GM23338 (cell line): ENCODE measurements around the gene CYSLTR1. TPM values are rescaled to one million over a fixed set of nuclear protein-coding genes. Genes with fewer than 3 reads are reported as not detected.
A peak's percentile ranks its signal among the peaks of the same experiment; 100 is the strongest.

Source experiments
- ATAC-seq: fragments of 200-7000 bp; cut with Tn5 transposase; 3 replicates; pipeline ENCODE4 v1.9.1; 2020
- DNase-seq: peaks from one replicate; pipeline ENCODE4 v3.0.0-alpha.2; 2015; ENCODE audit warnings: low spot score
- H2AFZ ChIP-seq: fragments of 200-600 bp; sonication (generic); 2 replicates; pipeline ENCODE4 v1.8.0; 2016; ENCODE audit warnings: antibody characterized with exemption, mild to moderate bottlenecking, moderate library complexity
- H3F3A ChIP-seq: fragments of 200-600 bp; sonication (generic); replicated peaks from 2 replicates; pipeline ENCODE4 v1.8.0; 2017; ENCODE audit warnings: antibody characterized with exemption, mixed run types, low read depth
- H3K27ac ChIP-seq: fragments of 200-600 bp; sonication (generic); 2 replicates; pipeline ENCODE4 v1.6.1; 2016; ENCODE audit warnings: low read depth
- H3K27me3 ChIP-seq: fragments of 200-600 bp; sonication (generic); 2 replicates; pipeline ENCODE4 v1.8.0; 2016; ENCODE audit warnings: mild to moderate bottlenecking, mixed run types, moderate library complexity; ENCODE audit not compliant: insufficient read depth
- H3K36me3 ChIP-seq: fragments of 200-600 bp; sonication (generic); 2 replicates; pipeline ENCODE4 v1.8.0; 2016; ENCODE audit warnings: mild to moderate bottlenecking; ENCODE audit not compliant: insufficient read depth
- H3K4me1 ChIP-seq: fragments of 200-600 bp; sonication (generic); 2 replicates; pipeline ENCODE4 v1.8.0; 2016; ENCODE audit warnings: mild to moderate bottlenecking, moderate library complexity; ENCODE audit not compliant: insufficient read depth
- H3K4me2 ChIP-seq: fragments of 200-600 bp; sonication (generic); 2 replicates; pipeline ENCODE4 v1.7.1; 2017; ENCODE audit warnings: mixed run types
- H3K4me3 ChIP-seq: fragments of 200-600 bp; sonication (generic); 2 replicates; pipeline ENCODE4 v1.6.1; 2016; ENCODE audit warnings: mixed run types
- H3K79me2 ChIP-seq: fragments of 200-600 bp; sonication (generic); replicated peaks from 2 replicates; pipeline ENCODE4 v1.8.0; 2017; ENCODE audit warnings: mild to moderate bottlenecking; ENCODE audit not compliant: insufficient read depth
- H3K9me2 ChIP-seq: fragments of 200-600 bp; sonication (generic); 2 replicates; pipeline ENCODE4 v1.8.0; 2017; ENCODE audit not compliant: insufficient read depth
- H4K20me1 ChIP-seq: fragments of 200-600 bp; sonication (generic); replicated peaks from 2 replicates; pipeline ENCODE4 v1.8.0; 2017; ENCODE audit warnings: mild to moderate bottlenecking; ENCODE audit not compliant: insufficient read depth
- H3K27ac Mint-ChIP-seq: 2 replicates; pipeline ENCODE4 v1.8.0; 2020; ENCODE audit warnings: inconsistent platforms, mild to moderate bottlenecking, moderate library complexity, mixed read lengths
- H3K27me3 Mint-ChIP-seq: 3 replicates; pipeline ENCODE4 v1.8.0; 2022; ENCODE audit warnings: low read depth, mild to moderate bottlenecking, moderate library complexity, mixed read lengths, inconsistent platforms; ENCODE audit not compliant: insufficient read depth, poor library complexity
- H3K36me3 Mint-ChIP-seq: 3 replicates; pipeline ENCODE4 v1.8.0; 2021; ENCODE audit warnings: low read depth, mild to moderate bottlenecking, inconsistent platforms, moderate library complexity, mixed read lengths
- H3K4me1 Mint-ChIP-seq: 3 replicates; pipeline ENCODE4 v1.8.0; 2020; ENCODE audit warnings: mild to moderate bottlenecking, inconsistent platforms, mixed read lengths
- H3K4me3 Mint-ChIP-seq: 3 replicates; pipeline ENCODE4 v1.8.0; 2021; ENCODE audit warnings: moderate library complexity, mild to moderate bottlenecking, inconsistent platforms, mixed read lengths
- H3K9me3 Mint-ChIP-seq: 3 replicates; pipeline ENCODE4 v1.8.0; 2020; ENCODE audit warnings: moderate library complexity, mild to moderate bottlenecking, inconsistent platforms, mixed read lengths
- CREB1 ChIP-seq: fragments of 250-450 bp; sonication (Bioruptor Pico); IDR thresholded peaks from 2 replicates; pipeline ENCODE4 v1.5.0; 2020; ENCODE audit warnings: low read depth, mild to moderate bottlenecking, moderate library complexity
- CTCF ChIP-seq, 2 experiments: fragments of 200-600 bp in 1 of 2; sonication (generic) in 1 of 2; conservative IDR thresholded peaks; 2 replicates each; pipeline versions ENCODE4 v1.5.1 to v1.6.1; 2016 to 2017; ENCODE audit warnings: antibody characterized with exemption in 2 of 2, low read depth in 2 of 2, mild to moderate bottlenecking in 2 of 2, moderate library complexity in 1 of 2
- ETS1 ChIP-seq: IDR thresholded peaks from 2 replicates; pipeline ENCODE4 v1.6.1; 2016; ENCODE audit warnings: antibody characterized with exemption
- EZH2 ChIP-seq: fragments of 200-600 bp; sonication (generic); IDR thresholded peaks from one replicate; pipeline ENCODE4 v1.8.0; 2017; ENCODE audit warnings: antibody characterized with exemption, mild to moderate bottlenecking, low read depth; ENCODE audit not compliant: unreplicated experiment
- JUNB ChIP-seq: IDR thresholded peaks from one replicate; pipeline ENCODE4 v1.6.1; 2016; ENCODE audit warnings: antibody characterized with exemption; ENCODE audit not compliant: unreplicated experiment
- POLR2AphosphoS5 ChIP-seq: IDR thresholded peaks from 2 replicates; pipeline ENCODE4 v1.6.1; 2016; ENCODE audit warnings: antibody characterized with exemption, low read depth
- REST ChIP-seq: IDR thresholded peaks from one replicate; pipeline ENCODE4 v1.6.1; 2018; ENCODE audit warnings: antibody characterized with exemption; ENCODE audit not compliant: unreplicated experiment
- STAT1 ChIP-seq: IDR thresholded peaks from one replicate; pipeline ENCODE4 v1.6.1; 2016; ENCODE audit warnings: antibody characterized with exemption; ENCODE audit not compliant: unreplicated experiment
- ZNF331 ChIP-seq: fragments of 250-450 bp; sonication (Bioruptor Pico); IDR thresholded peaks from 2 replicates; pipeline ENCODE4 v1.5.0; 2020; ENCODE audit warnings: low read depth, mild to moderate bottlenecking, moderate library complexity
- polyA plus RNA-seq: library from polyadenylated mRNA; unstranded; fragments of >200 nt; fragmentation: Nextera tagmentation; extraction: Ambion mirVana; gene quantifications from 2 replicates; pipeline ENCODE4 v1.2.1, GENCODE V29; 2016
- total RNA-seq: library from RNA; depleted of rRNA; stranded (reverse); fragments of >200 nt; shearing (Covaris generic); gene quantifications from 2 replicates; pipeline ENCODE4 v1.2.3, GENCODE V29; 2014

The CYSLTR1 gene
- total and polyA plus RNA-seq, 2 experiments from 2014 or later: not detected

GRCh38 chrX:78377186-78377585 is 49.8 kb upstream of the CYSLTR1 start:
- H3K4me3 Mint-ChIP-seq: no peak overlapping the region
- no peak overlapping the region for H3K4me2 ChIP-seq
- no peak overlapping the region for H2AFZ ChIP-seq
- no peak overlapping the region for H3K27ac ChIP-seq
- no peaks in the 10 kb centered on the region for H3K27me3 ChIP-seq
- H3K27ac Mint-ChIP-seq: no peak overlapping the region
- DNase-seq (no peak), ATAC-seq (no peak)
- H3F3A ChIP-seq: no peaks in the 10 kb centered on the region
- no peaks in the 10 kb centered on the region for H3K9me2 ChIP-seq
- no peaks in the 10 kb centered on the region for H3K4me1 ChIP-seq
- no peaks in the 10 kb centered on the region for H3K4me1 Mint-ChIP-seq
- H3K36me3 Mint-ChIP-seq: no peaks in the 10 kb centered on the region
- no peaks in the 10 kb centered on the region for H3K36me3 ChIP-seq
- TF ChIP-seq POLR2AphosphoS5: no peak
- no peak overlapping the region for H3K4me3 ChIP-seq
- no peaks in the 10 kb centered on the region for H3K27me3 Mint-ChIP-seq
- peaks cover 9% of the 10 kb centered on the region; the same call in 2 of the 3 replicates for H3K9me3 Mint-ChIP-seq
- H4K20me1 ChIP-seq: no peaks in the 10 kb centered on the region
- H3K79me2 ChIP-seq: no peaks in the 10 kb centered on the region

DNA sequence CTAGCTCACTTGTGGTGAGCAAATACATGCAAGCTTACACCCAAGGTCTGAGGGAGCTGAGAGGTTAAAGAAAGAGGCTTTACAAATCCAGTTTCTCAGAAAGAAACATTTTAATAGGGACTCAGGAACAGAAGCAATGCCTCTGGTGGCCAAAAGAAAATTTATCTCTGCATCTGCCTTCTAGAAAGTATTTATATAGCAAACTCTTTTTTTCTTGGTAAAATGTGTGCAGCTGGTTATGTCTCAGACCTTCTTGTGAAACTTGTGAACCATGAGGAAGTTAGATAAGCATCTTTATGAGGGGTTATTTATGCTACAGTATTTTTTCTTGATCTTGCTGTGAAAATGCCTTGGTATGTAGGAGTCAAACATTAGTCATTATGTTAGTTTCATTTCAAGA is 48.5 kb upstream of the CYSLTR1 start:
- Histone ChIP-seq H3F3A (no peaks in the 10 kb centered on the region), H3K27ac (no peak overlapping the region), H3K36me3 (no peaks in the 10 kb centered on the region), H3K9me2 (no peaks in the 10 kb centered on the region), H3K4me2 (no peak overlapping the region), H3K27me3 (no peaks in the 10 kb centered on the region), H3K79me2 (no peaks in the 10 kb centered on the region), H3K4me1 (no peaks in the 10 kb centered on the region), H3K4me3 (no peak overlapping the region), H4K20me1 (no peaks in the 10 kb centered on the region), H2AFZ (no peak overlapping the region)
- Mint-ChIP-seq H3K27me3 (no peaks in the 10 kb centered on the region), H3K27ac (no peak overlapping the region), H3K4me3 (no peak overlapping the region), H3K9me3 (peaks cover 9% of the 10 kb centered on the region; the same call in 2 of the 3 replicates), H3K36me3 (no peaks in the 10 kb centered on the region), H3K4me1 (no peaks in the 10 kb centered on the region)
- ATAC-seq (no peak), DNase-seq (peak; percentile 1)
- TF ChIP-seq CTCF (conservative IDR thresholded peaks at IDR 0.05; ENCODE audit: low read depth in 2 of 2) (peak in 1 of 2 experiments; percentile 20; a peak in 1 of 4 replicates), REST (no peak)

GRCh38 chrX:78366576-78366975 is 39.2 kb upstream of the CYSLTR1 start:
- H3K27me3 ChIP-seq: no peaks in the 10 kb centered on the region
- H3K9me2 ChIP-seq: no peaks in the 10 kb centered on the region
- H3K36me3 ChIP-seq: no peaks in the 10 kb centered on the region
- H3K27ac Mint-ChIP-seq: no peak overlapping the region
- no peaks in the 10 kb centered on the region for H3K4me1 Mint-ChIP-seq
- no peaks in the 10 kb centered on the region for H3K36me3 Mint-ChIP-seq
- H3K79me2 ChIP-seq: no peaks in the 10 kb centered on the region
- no peak overlapping the region for H3K4me3 ChIP-seq
- TF ChIP-seq CREB1 (no peak), EZH2 (no peak), ETS1 (no peak), STAT1 (no peak), ZNF331 (CRISPR knock-in tag) (no peak), JUNB (no peak), POLR2AphosphoS5 (no peak)
- no peak overlapping the region for H3K4me2 ChIP-seq
- no peaks in the 10 kb centered on the region for H3F3A ChIP-seq
- H4K20me1 ChIP-seq: no peaks in the 10 kb centered on the region
- H3K4me1 ChIP-seq: no peaks in the 10 kb centered on the region
- DNase-seq (no peak), ATAC-seq (no peak)
- no peak overlapping the region for H3K4me3 Mint-ChIP-seq
- no peak overlapping the region for H3K27ac ChIP-seq
- no peak overlapping the region for H2AFZ ChIP-seq
- H3K9me3 Mint-ChIP-seq: peaks cover 7% of the 10 kb centered on the region; the same call in 1 of the 3 replicates
- peaks cover 2% of the 10 kb centered on the region for H3K27me3 Mint-ChIP-seq
